Suprapubic skin (tissue), 4 donors: ENCODE results near the gene PSMD4. TPM values are rescaled to one million over a fixed set of nuclear protein-coding genes. Genes with fewer than 3 reads are reported as not detected.

Experiments
- DNase-seq, 2 donors: peaks; one replicate each; pipeline ENCODE4 v3.0.0-alpha.2; 2019; ENCODE audit warnings: low spot score in 2 of 2
- H3K27ac ChIP-seq: fragments of 200-600 bp; sonication (generic); one replicate; pipeline ENCODE4 v1.5.1; 2019
- H3K27me3 ChIP-seq: fragments of 200-600 bp; sonication (generic); one replicate; pipeline ENCODE4 v1.5.1; 2019
- H3K36me3 ChIP-seq: fragments of 200-600 bp; sonication (generic); one replicate; pipeline ENCODE4 v1.5.1; 2019
- H3K4me1 ChIP-seq: fragments of 200-600 bp; sonication (generic); one replicate; pipeline ENCODE4 v1.5.1; 2019
- H3K4me3 ChIP-seq: fragments of 200-600 bp; sonication (generic); one replicate; pipeline ENCODE4 v1.5.1; 2019; ENCODE audit warnings: mild to moderate bottlenecking
- H3K9me3 ChIP-seq: fragments of 200-600 bp; sonication (generic); one replicate; pipeline ENCODE4 v1.5.1; 2019
- EP300 ChIP-seq: sonication (generic); formaldehyde crosslinking; IDR thresholded peaks from one replicate; pipeline ENCODE4 v1.6.1; 2017; ENCODE audit warnings: antibody characterized with exemption
- POLR2A ChIP-seq, 2 donors: fragments of 450-650 bp; IDR thresholded peaks; one replicate each; pipeline ENCODE4 v1.6.1; 2017; ENCODE audit warnings: antibody characterized with exemption in 2 of 2, mild to moderate bottlenecking in 2 of 2, moderate library complexity in 2 of 2
- POLR2AphosphoS5 ChIP-seq, 3 donors: sonication (generic); formaldehyde crosslinking; IDR thresholded peaks; one replicate each; pipeline ENCODE4 v1.6.1; 2017; ENCODE audit warnings: antibody characterized with exemption in 3 of 3
- WGBS: methylation state at CpG from one replicate; pipeline ENCODE4 v1.1.5; 2018; 5-methylcytosine and 5-hydroxymethylcytosine counted together
- total RNA-seq, 4 donors: library from RNA; depleted of rRNA; stranded (reverse); fragments of >200 nt; gene quantifications; one replicate each; pipeline ENCODE4 v1.1.0, GENCODE V29; 2016
- TF ChIP-seq, protein P1 (sequence below), 2 donors: fragments of 200-600 bp in 1 of 2; fragments of 450-650 bp in 1 of 2; sonication (generic) in 1 of 2; IDR thresholded peaks; one replicate each; pipeline ENCODE4 v1.5.1; 2016 to 2019; ENCODE audit warnings: antibody characterized with exemption in 2 of 2, mild to moderate bottlenecking in 1 of 2, moderate library complexity in 1 of 2

PSMD4 gene
- total RNA-seq, 4 donors from 2014 or later, result 101 to 133 (median 119) TPM

GRCh38 chr1:151313501-151313900 is 59.0 kb downstream of the PSMD4 start:
- Histone ChIP-seq H3K27ac (peak overlapping the region; percentile 67), H3K9me3 (no peaks in the 10 kb centered on the region), H3K4me1 (peaks cover 50% of the 10 kb centered on the region), H3K4me3 (no peak overlapping the region), H3K27me3 (no peaks in the 10 kb centered on the region), H3K36me3 (peaks cover 56% of the 10 kb centered on the region)
- DNase-seq, result no peak
- 40% methylated on average over 1 of the region's 2 CpGs for WGBS
- TF ChIP-seq POLR2A (IDR thresholded peaks at IDR 0.05) (no peak), POLR2AphosphoS5 (IDR thresholded peaks at IDR 0.05) (no peak), EP300 (no peak)
- TF ChIP-seq, protein P1, sequence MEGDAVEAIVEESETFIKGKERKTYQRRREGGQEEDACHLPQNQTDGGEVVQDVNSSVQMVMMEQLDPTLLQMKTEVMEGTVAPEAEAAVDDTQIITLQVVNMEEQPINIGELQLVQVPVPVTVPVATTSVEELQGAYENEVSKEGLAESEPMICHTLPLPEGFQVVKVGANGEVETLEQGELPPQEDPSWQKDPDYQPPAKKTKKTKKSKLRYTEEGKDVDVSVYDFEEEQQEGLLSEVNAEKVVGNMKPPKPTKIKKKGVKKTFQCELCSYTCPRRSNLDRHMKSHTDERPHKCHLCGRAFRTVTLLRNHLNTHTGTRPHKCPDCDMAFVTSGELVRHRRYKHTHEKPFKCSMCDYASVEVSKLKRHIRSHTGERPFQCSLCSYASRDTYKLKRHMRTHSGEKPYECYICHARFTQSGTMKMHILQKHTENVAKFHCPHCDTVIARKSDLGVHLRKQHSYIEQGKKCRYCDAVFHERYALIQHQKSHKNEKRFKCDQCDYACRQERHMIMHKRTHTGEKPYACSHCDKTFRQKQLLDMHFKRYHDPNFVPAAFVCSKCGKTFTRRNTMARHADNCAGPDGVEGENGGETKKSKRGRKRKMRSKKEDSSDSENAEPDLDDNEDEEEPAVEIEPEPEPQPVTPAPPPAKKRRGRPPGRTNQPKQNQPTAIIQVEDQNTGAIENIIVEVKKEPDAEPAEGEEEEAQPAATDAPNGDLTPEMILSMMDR (IDR thresholded peaks at IDR 0.05), result no peak

GRCh38 chr1:151314137-151314875 is 59.8 kb downstream of the PSMD4 start:
- Histone ChIP-seq H3K4me3 (no peak overlapping the region), H3K27ac (peak overlapping the region; percentile 67), H3K4me1 (peaks cover 51% of the 10 kb centered on the region), H3K27me3 (no peaks in the 10 kb centered on the region), H3K36me3 (peaks cover 58% of the 10 kb centered on the region), H3K9me3 (no peaks in the 10 kb centered on the region)
- WGBS, result 44% methylated on average over 3 of the region's 3 CpGs
- TF ChIP-seq POLR2AphosphoS5 (IDR thresholded peaks at IDR 0.05), result no peak
- no peak for TF ChIP-seq EP300
- TF ChIP-seq, protein P1 (IDR thresholded peaks at IDR 0.05), result no peak
- TF ChIP-seq POLR2A (IDR thresholded peaks at IDR 0.05), result no peak
- DNase-seq, result peak; percentile 87 to 88

DNA sequence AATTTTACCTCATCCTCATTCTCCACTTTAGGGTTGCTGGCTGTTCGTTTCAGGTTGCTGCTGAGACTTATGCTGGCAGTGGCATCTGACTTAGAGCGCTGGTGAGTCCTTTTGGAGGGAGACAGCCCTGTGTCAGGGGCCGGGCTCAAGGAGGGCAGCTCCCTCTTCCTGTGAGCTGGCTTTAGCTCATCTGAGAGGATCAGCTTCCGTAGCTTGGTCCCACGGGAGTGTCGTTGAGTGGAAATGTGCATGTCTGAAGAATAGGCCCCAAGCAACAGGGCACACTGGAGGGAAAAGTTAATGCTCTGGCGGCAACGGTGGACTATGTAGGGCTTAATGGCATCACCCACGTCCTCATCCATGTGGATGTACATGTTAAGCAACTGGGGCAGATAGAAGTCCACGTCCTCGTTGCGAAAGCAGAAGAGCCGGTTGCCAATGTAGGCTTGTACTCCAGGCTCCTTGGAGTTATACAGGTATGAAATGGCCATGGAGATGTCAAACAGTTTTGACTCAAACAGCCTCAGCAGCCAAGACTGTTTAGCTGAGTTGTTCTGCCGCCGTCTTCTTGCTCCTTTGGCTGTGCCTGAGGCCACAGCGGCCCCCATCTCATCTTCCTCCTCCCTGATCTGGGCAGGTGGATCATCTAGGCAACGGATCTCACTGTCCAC is 61.2 kb downstream of the PSMD4 start:
- H3K4me3 ChIP-seq, result no peak overlapping the region
- H3K9me3 ChIP-seq, result no peaks in the 10 kb centered on the region
- H3K27ac ChIP-seq, result no peak overlapping the region
- TF ChIP-seq POLR2A (IDR thresholded peaks at IDR 0.05) (no peak), POLR2AphosphoS5 (IDR thresholded peaks at IDR 0.05) (no peak), EP300 (no peak)
- TF ChIP-seq, protein P1 (IDR thresholded peaks at IDR 0.05), result no peak
- DNase-seq, result no peak
- peaks cover 55% of the 10 kb centered on the region for H3K4me1 ChIP-seq
- WGBS, result 93% methylated on average over 12 of the region's 17 CpGs
- H3K36me3 ChIP-seq, result peaks cover 69% of the 10 kb centered on the region
- H3K27me3 ChIP-seq, result no peaks in the 10 kb centered on the region

Other genes starting within 250 kb of the PSMD4 start
- gene MINDY1, start 247.8 kb upstream of the PSMD4 start, total RNA-seq, result 10 to 100 TPM; 31.7 to 59.1 (median 35.8) TPM
- 10 to 100 TPM; 16.5 to 24.2 (median 20.4) TPM for gene PRUNE1, start 246.3 kb upstream of the PSMD4 start, total RNA-seq
- 100 to 1,000 TPM; 196 to 492 (median 251) TPM for gene BNIPL, start 218.1 kb upstream of the PSMD4 start, total RNA-seq
- 1 to 10 TPM; 2.7 to 4.7 (median 3.9) TPM for gene C1orf56, start 207.0 kb upstream of the PSMD4 start, total RNA-seq
- 100 to 1,000 TPM; 109 to 122 (median 115) TPM for gene CDC42SE1, start 195.1 kb upstream of the PSMD4 start, total RNA-seq
- gene MLLT11, start 194.3 kb upstream of the PSMD4 start, total RNA-seq, result 1 to 10 TPM in 3 of 4 donors, under 1 TPM in 1; 0.24 to 1.5 (median 1.2) TPM
- 10 to 100 TPM; 16.2 to 20.6 (median 18.1) TPM for gene GABPB2, start 184.0 kb upstream of the PSMD4 start, total RNA-seq
- 10 to 100 TPM in 3 of 4 donors, 1 to 10 TPM in 1; 5.5 to 19.0 (median 14.9) TPM for gene SEMA6C, start 108.1 kb upstream of the PSMD4 start, total RNA-seq
- 1 to 10 TPM; 1.0 to 2.5 (median 1.5) TPM for gene TNFAIP8L2, start 98.1 kb upstream of the PSMD4 start, total RNA-seq
- 10 to 100 TPM in 3 of 4 donors, 1 to 10 TPM in 1; 8.4 to 15.2 (median 12.5) TPM for gene LYSMD1, start 88.8 kb upstream of the PSMD4 start, total RNA-seq
- 10 to 100 TPM; 29.6 to 40.6 (median 35.4) TPM for gene SCNM1, start 88.6 kb upstream of the PSMD4 start, total RNA-seq
- gene TMOD4, start 78.8 kb upstream of the PSMD4 start, total RNA-seq, result not detected
- 10 to 100 TPM; 17.2 to 30.8 (median 26.8) TPM for gene VPS72, start 64.5 kb upstream of the PSMD4 start, total RNA-seq
- 100 to 1,000 TPM in 1 of 4 donors, 10 to 100 TPM in 3; 41.6 to 120 (median 51.6) TPM for gene PIP5K1A, start 56.2 kb upstream of the PSMD4 start, total RNA-seq
- 10 to 100 TPM; 23.6 to 36.8 (median 29.7) TPM for gene ZNF687, start 27.6 kb downstream of the PSMD4 start, total RNA-seq
- 100 to 1,000 TPM in 1 of 4 donors, 10 to 100 TPM in 3; 50.0 to 102 (median 60.3) TPM for gene PI4KB, start 72.7 kb downstream of the PSMD4 start, total RNA-seq
- gene RFX5, start 92.5 kb downstream of the PSMD4 start, total RNA-seq, result 10 to 100 TPM; 18.0 to 22.1 (median 18.5) TPM
- 10 to 100 TPM; 32.0 to 67.5 (median 48.7) TPM for gene SELENBP1, start 118.0 kb downstream of the PSMD4 start, total RNA-seq
- gene PSMB4, start 144.8 kb downstream of the PSMD4 start, total RNA-seq, result 100 to 1,000 TPM; 222 to 269 (median 241) TPM
- gene POGZ, start 204.8 kb downstream of the PSMD4 start, total RNA-seq, result 10 to 100 TPM; 29.3 to 87.3 (median 57.3) TPM